Measurements from ENCODE around the gene RNF182. TPM values are rescaled to one million over a fixed set of nuclear protein-coding genes. Genes with fewer than 3 reads are reported as not detected.
"Not testable (repeated sequence)": the region's sequence is repeated elsewhere in the genome, so short reads cannot be mapped to it uniquely, and the experiment has no call there.

The RNF182 gene
- total and polyA plus RNA-seq, 10 of the 15 experiments (the other 5 are each of a cell fraction or from before 2014, with no cell fraction given), result not detected

- BruUV-seq (replicated peaks), result no TSS peak
Measured at GRCh38 chr6:13877051-13877450, 47.7 kb upstream of the RNF182 start.

DNA sequence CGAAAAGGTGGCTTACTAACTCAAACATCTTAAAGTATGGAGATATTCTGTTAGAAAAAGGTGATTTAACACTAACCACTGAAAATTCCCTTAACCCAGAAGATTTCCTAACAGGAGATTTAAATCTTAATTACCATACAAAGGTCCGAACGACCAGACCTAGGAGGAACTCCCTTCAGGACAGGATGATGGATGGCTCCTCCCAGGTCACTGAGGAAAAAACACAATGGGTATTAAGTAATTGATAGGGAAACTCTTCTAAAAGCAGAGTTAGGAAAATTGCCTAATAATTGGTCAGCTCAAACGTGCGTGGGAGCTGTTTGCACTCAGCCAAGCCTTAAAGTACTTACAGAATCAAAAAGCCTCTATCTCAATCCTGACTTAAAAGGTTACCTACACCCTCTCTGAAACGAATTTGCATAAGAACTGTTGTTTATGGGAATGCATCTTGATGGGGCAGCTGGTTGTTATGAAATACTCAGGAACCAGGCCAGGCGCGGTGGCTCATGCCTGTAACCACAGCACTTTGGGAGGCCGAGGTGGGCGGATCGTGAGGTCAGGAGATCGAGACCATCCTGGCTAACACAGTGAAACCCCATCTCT lies 44.6 kb upstream of the RNF182 start:
- H2AFZ ChIP-seq (ENCODE audit: control insufficient read depth, low read depth, low read length); H3K4me2 ChIP-seq (ENCODE audit: control insufficient read depth, insufficient read depth); H3K27me3 ChIP-seq (replicated peaks in 1 of 2; ENCODE audit: control insufficient read depth in 2 of 2, insufficient read depth in 2 of 2, low read length in 1 of 2); H3K27ac ChIP-seq (ENCODE audit: control insufficient read depth, insufficient read depth); in situ Hi-C loops (cut with MboI); H3K4me1 ChIP-seq (ENCODE audit: control insufficient read depth, insufficient read depth, low read length); H3K36me3 ChIP-seq (ENCODE audit: control insufficient read depth in 2 of 2, insufficient read depth in 2 of 2, low read length in 1 of 2); POLR2A ChIA-PET; H3K79me2 ChIP-seq (ENCODE audit: control insufficient read depth, insufficient read depth, low read length); H3K9ac ChIP-seq (ENCODE audit: control insufficient read depth, insufficient read depth, low read length); ATAC-seq; RAD21 ChIA-PET (ENCODE audit: unreplicated experiment); H3K4me3 ChIP-seq; SMC1A ChIA-PET (ENCODE audit: uncharacterized antibody, unreplicated experiment); H4K20me1 ChIP-seq (ENCODE audit: control insufficient read depth, insufficient read depth); FAIRE-seq; DNase-seq (ENCODE audit: low read depth, low spot score); H3K9me3 ChIP-seq (replicated peaks; ENCODE audit: control insufficient read depth, insufficient read depth, low read length); BruUV-seq (replicated peaks); intact Hi-C loops (cut with micrococcal nuclease; ENCODE audit: unreplicated experiment): not testable (repeated sequence)
- CTCF ChIA-PET, result interaction anchor here (1.1 kb wide), 1 partner anchor 187 kb away, joined by 3 read pairs; no protein-coding TSS in a partner anchor
- 47% methylated on average over 12 of the region's 12 CpGs for WGBS (ENCODE audit: insufficient coverage, insufficient replicate concordance, low lambda C conversion rate, missing lambda C conversion rate)

More at GRCh38 chr6:13877051-13877450, 47.7 kb upstream of the RNF182 start:
- Histone ChIP-seq H3K79me2 (ENCODE audit: control insufficient read depth, insufficient read depth, low read length) (no peaks in the 10 kb centered on the region), H3K36me3 (ENCODE audit: control insufficient read depth in 2 of 2, insufficient read depth in 2 of 2, low read length in 1 of 2) (no peaks in the 10 kb centered on the region), H3K9me3 (replicated peaks; ENCODE audit: control insufficient read depth, insufficient read depth, low read length) (no peaks in the 10 kb centered on the region; the same call in 2 of the 3 replicates), H3K4me2 (ENCODE audit: control insufficient read depth, insufficient read depth) (no peak overlapping the region), H3K27ac (ENCODE audit: control insufficient read depth, insufficient read depth) (no peak overlapping the region), H3K9ac (ENCODE audit: control insufficient read depth, insufficient read depth, low read length) (no peak overlapping the region), H3K27me3 (replicated peaks in 1 of 2; ENCODE audit: control insufficient read depth in 2 of 2, insufficient read depth in 2 of 2, low read length in 1 of 2) (no peaks in the 10 kb centered on the region), H3K4me3 (no peak overlapping the region), H3K4me1 (ENCODE audit: control insufficient read depth, insufficient read depth, low read length) (peaks cover 5% of the 10 kb centered on the region), H2AFZ (ENCODE audit: control insufficient read depth, low read depth, low read length) (no peak overlapping the region), H4K20me1 (ENCODE audit: control insufficient read depth, insufficient read depth) (no peaks in the 10 kb centered on the region)
- ChIA-PET RAD21 (ENCODE audit: unreplicated experiment) (no interaction called here), POLR2A (no interaction called here), SMC1A (ENCODE audit: uncharacterized antibody, unreplicated experiment) (interaction anchor here (0.8 to 1.6 kb wide), 2 partner anchors 16 to 55 kb away, joined by 3 to 5 read pairs; no protein-coding TSS in a partner anchor), CTCF (interaction anchor here (1.2 kb wide), 1 partner anchor 15 kb away, joined by 3 read pairs; no protein-coding TSS in a partner anchor)
- FAIRE-seq (no peak), DNase-seq (ENCODE audit: low read depth, low spot score) (no peak), ATAC-seq (no peak)
- in situ Hi-C loops (cut with MboI), result no loop called here
- TF ChIP-seq HDAC2 (IDR thresholded peaks at IDR 0.05), result no peak
- TF ChIP-seq FOXK2 (IDR thresholded peaks at IDR 0.05), result no peak
- TF ChIP-seq MYB (IDR thresholded peaks at IDR 0.05; ENCODE audit: borderline replicate concordance, low read depth, low read length), result no peak
- TF ChIP-seq RB1 (IDR thresholded peaks at IDR 0.05; ENCODE audit: borderline replicate concordance), result no peak
- TF ChIP-seq SMAD1 (IDR thresholded peaks at IDR 0.05; ENCODE audit: low read depth, partially characterized antibody), result no peak
- TF ChIP-seq YY1 (IDR thresholded peaks at IDR 0.05; ENCODE audit: low read depth, low read length), result no peak
- no peak for TF ChIP-seq POLR2A (IDR thresholded peaks at IDR 0.05; ENCODE audit: low read depth, low read length)
- TF ChIP-seq NFXL1 (IDR thresholded peaks at IDR 0.05; ENCODE audit: borderline replicate concordance), result no peak
- TF ChIP-seq, protein P1, sequence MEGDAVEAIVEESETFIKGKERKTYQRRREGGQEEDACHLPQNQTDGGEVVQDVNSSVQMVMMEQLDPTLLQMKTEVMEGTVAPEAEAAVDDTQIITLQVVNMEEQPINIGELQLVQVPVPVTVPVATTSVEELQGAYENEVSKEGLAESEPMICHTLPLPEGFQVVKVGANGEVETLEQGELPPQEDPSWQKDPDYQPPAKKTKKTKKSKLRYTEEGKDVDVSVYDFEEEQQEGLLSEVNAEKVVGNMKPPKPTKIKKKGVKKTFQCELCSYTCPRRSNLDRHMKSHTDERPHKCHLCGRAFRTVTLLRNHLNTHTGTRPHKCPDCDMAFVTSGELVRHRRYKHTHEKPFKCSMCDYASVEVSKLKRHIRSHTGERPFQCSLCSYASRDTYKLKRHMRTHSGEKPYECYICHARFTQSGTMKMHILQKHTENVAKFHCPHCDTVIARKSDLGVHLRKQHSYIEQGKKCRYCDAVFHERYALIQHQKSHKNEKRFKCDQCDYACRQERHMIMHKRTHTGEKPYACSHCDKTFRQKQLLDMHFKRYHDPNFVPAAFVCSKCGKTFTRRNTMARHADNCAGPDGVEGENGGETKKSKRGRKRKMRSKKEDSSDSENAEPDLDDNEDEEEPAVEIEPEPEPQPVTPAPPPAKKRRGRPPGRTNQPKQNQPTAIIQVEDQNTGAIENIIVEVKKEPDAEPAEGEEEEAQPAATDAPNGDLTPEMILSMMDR (IDR thresholded peaks at IDR 0.05 in 2 of 3, conservative IDR thresholded peaks at IDR 0.05 in 1 of 3; ENCODE audit: control insufficient read depth in 2 of 3, extremely low read depth in 1 of 3, insufficient read depth in 1 of 3, low read depth in 3 of 3, low read length in 3 of 3), result no peak
- no peak for TF ChIP-seq BMI1 (IDR thresholded peaks at IDR 0.05; ENCODE audit: borderline replicate concordance)
- TF ChIP-seq NR2C1 (IDR thresholded peaks at IDR 0.05), result no peak
- no peak for TF ChIP-seq SMAD5 (IDR thresholded peaks at IDR 0.05; ENCODE audit: low read depth)
- TF ChIP-seq HSF1 (IDR thresholded peaks at IDR 0.05; ENCODE audit: low read depth, low read length), result no peak
- TF ChIP-seq CREM (IDR thresholded peaks at IDR 0.05; ENCODE audit: low read depth), result no peak
- intact Hi-C loops (cut with micrococcal nuclease; ENCODE audit: unreplicated experiment), result no loop called here
